Left lung (tissue), 10 donors: ENCODE data around the gene RBP7. TPM values are rescaled to one million over a fixed set of nuclear protein-coding genes. Genes with fewer than 3 reads are reported as not detected.

Source experiments
- ATAC-seq: fragments of 200-7000 bp; cut with Tn5 transposase; one replicate; pipeline ENCODE4 v1.9.1; 2020; ENCODE audit warnings: moderate library complexity
- DNase-seq, 4 donors: peaks; one replicate each; pipeline ENCODE4 v3.0.0-alpha.2; 2013 to 2020
- H3K27ac ChIP-seq, 2 donors: fragments of 200-600 bp; sonication (generic) in 1 of 2; one replicate each; pipeline versions ENCODE4 v1.5.0 to v1.8.0; 2020 to 2021
- H3K27me3 ChIP-seq, 2 donors: fragments of 200-600 bp; sonication (generic) in 1 of 2; one replicate each; pipeline versions ENCODE4 v1.5.0 to v1.8.0; 2020 to 2021
- H3K36me3 ChIP-seq, 2 donors: fragments of 200-600 bp; sonication (generic) in 1 of 2; one replicate each; pipeline versions ENCODE4 v1.5.0 to v1.8.0; 2020 to 2021
- H3K4me1 ChIP-seq, 2 donors: fragments of 200-600 bp; one replicate each; pipeline ENCODE4 v1.8.0; 2021
- H3K4me3 ChIP-seq, 2 donors: fragments of 200-600 bp; sonication (generic) in 1 of 2; one replicate each; pipeline versions ENCODE4 v1.5.0 to v1.8.0; 2020 to 2021; ENCODE audit warnings: mild to moderate bottlenecking in 1 of 2
- H3K9me3 ChIP-seq, 2 donors: fragments of 200-600 bp; sonication (generic) in 1 of 2; one replicate each; pipeline versions ENCODE4 v1.5.0 to v1.8.0; 2020 to 2021
- CTCF ChIP-seq, 2 donors: fragments of 200-600 bp; sonication (generic) in 1 of 2; IDR thresholded peaks; one replicate each; pipeline versions ENCODE4 v1.5.0 to v1.8.0; 2021; ENCODE audit warnings: antibody characterized with exemption in 2 of 2
- intact Hi-C, 2 donors: fragments of 100-400 bp; cut with DNase I; formaldehyde crosslinking; loops; one replicate each; pipeline versions ENCODE4 v1.11.2 to v1.14.2; 2022
- polyA plus RNA-seq, 6 donors: library from polyadenylated mRNA; unstranded; fragments of 120-200 nt; gene quantifications; one replicate each; pipeline ENCODE4 v1.2.1, GENCODE V29; 2013; ENCODE audit not compliant: insufficient read length in 6 of 6
- total RNA-seq, 2 donors: library from RNA; stranded (reverse); fragmentation: NEBNext Ultra II Directional; extraction: Animal tissue kit (Norgen Biotek cat#: 25700); gene quantifications; one replicate each; pipeline ENCODE4 v1.2.1, GENCODE V29; 2021
- donor health status: DM: no; HTN: yes; CAD: no.
- donor health status: DM: no; HTN: no; CAD: no.

Gene RBP7
- total and polyA plus RNA-seq, 8 donors = 0.60 to 4.6 (median 1.3) TPM

GRCh38 chr1:9984253-9984652, 12.8 kb upstream of the RBP7 start:
- H3K4me3 ChIP-seq = no peak overlapping the region
- H3K9me3 ChIP-seq = no peaks in the 10 kb centered on the region
- no peak overlapping the region for H3K27ac ChIP-seq
- H3K36me3 ChIP-seq = peaks cover 0 to 47% of the 10 kb centered on the region in 2 donors
- intact Hi-C loops = no loop called here
- no peaks in the 10 kb centered on the region for H3K27me3 ChIP-seq
- no peaks in the 10 kb centered on the region for H3K4me1 ChIP-seq
- ATAC-seq = no peak
- DNase-seq = no peak
- TF ChIP-seq CTCF (IDR thresholded peaks at IDR 0.05) = no peak

- no peak for TF ChIP-seq CTCF (IDR thresholded peaks at IDR 0.05)
- no peak for DNase-seq
- H3K27ac ChIP-seq = no peak overlapping the region
- peaks cover 0 to 5% of the 10 kb centered on the region in 2 donors for H3K4me1 ChIP-seq
- intact Hi-C loops = no loop called here
- ATAC-seq = peak; percentile 69
- no peaks in the 10 kb centered on the region for H3K27me3 ChIP-seq
- H3K4me3 ChIP-seq = no peak overlapping the region
- H3K9me3 ChIP-seq = no peaks in the 10 kb centered on the region
- H3K36me3 ChIP-seq = peaks cover 0 to 40% of the 10 kb centered on the region in 2 donors
These were observed 12.0 kb upstream of the RBP7 start for GRCh38 chr1:9985001-9985400.

- H3K9me3 ChIP-seq = no peaks in the 10 kb centered on the region
- no peak for TF ChIP-seq CTCF (IDR thresholded peaks at IDR 0.05)
- ATAC-seq (no peak), DNase-seq (no peak)
- peaks cover 0 to 37% of the 10 kb centered on the region in 2 donors for H3K4me1 ChIP-seq
- intact Hi-C loops = no loop called here
- no peak overlapping the region for H3K4me3 ChIP-seq
- H3K27ac ChIP-seq = no peak overlapping the region
- H3K36me3 ChIP-seq = no peaks in the 10 kb centered on the region
- H3K27me3 ChIP-seq = peaks cover 0 to 36% of the 10 kb centered on the region in 2 donors
These were observed 7.3 kb upstream of the RBP7 start for GRCh38 chr1:9989773-9990172.

- Histone ChIP-seq H3K4me3 (no peak overlapping the region), H3K36me3 (no peaks in the 10 kb centered on the region), H3K9me3 (no peaks in the 10 kb centered on the region), H3K4me1 (peaks cover 0 to 37% of the 10 kb centered on the region in 2 donors), H3K27ac (peak overlapping the region; percentile 28 to 77), H3K27me3 (peaks cover 6 to 46% of the 10 kb centered on the region in 2 donors)
- intact Hi-C loops = no loop called here
- peak; percentile 59 for ATAC-seq
- no peak for TF ChIP-seq CTCF (IDR thresholded peaks at IDR 0.05)
- peak in 1 of 4 donors; percentile 40 for DNase-seq
These were observed 6.1 kb upstream of the RBP7 start for GRCh38 chr1:9990944-9991343.

GRCh38 chr1:9992910-9993309, 4.1 kb upstream of the RBP7 start:
- intact Hi-C loops = no loop called here
- no peaks in the 10 kb centered on the region for H3K36me3 ChIP-seq
- no peaks in the 10 kb centered on the region for H3K9me3 ChIP-seq
- DNase-seq (peak in 1 of 4 donors; percentile 10), ATAC-seq (no peak)
- no peak overlapping the region for H3K27ac ChIP-seq
- TF ChIP-seq CTCF (IDR thresholded peaks at IDR 0.05) = no peak
- H3K27me3 ChIP-seq = peaks cover 23 to 65% of the 10 kb centered on the region in 2 donors
- H3K4me1 ChIP-seq = peaks cover 3 to 51% of the 10 kb centered on the region in 2 donors
- no peak overlapping the region for H3K4me3 ChIP-seq
